Keratinocyte (primary cell): ENCODE data around the gene NPTX1. TPM values are rescaled to one million over a fixed set of nuclear protein-coding genes. Genes with fewer than 3 reads are reported as not detected.

Experiments
- DNase-seq: peaks from one replicate; pipeline ENCODE4 v3.0.0-alpha.2; 2011; ENCODE audit warnings: low read depth, missing footprints, low spot score
- FAIRE-seq: peaks from 2 replicates; lab custom pipeline; 2011; peaks lifted over from hg19 to GRCh38; lab: Jason Lieb, UNC
- H2AFZ ChIP-seq: 2 replicates; pipeline ENCODE4 v1.6.0; 2012; ENCODE audit warnings: low read length, control low read depth, inconsistent platforms; ENCODE audit not compliant: control insufficient read depth
- H3K27ac ChIP-seq: 2 replicates; pipeline ENCODE4 v1.5.1; 2011; ENCODE audit warnings: low read length; ENCODE audit not compliant: control insufficient read depth, insufficient read depth
- H3K27me3 ChIP-seq: 3 replicates; pipeline ENCODE4 v1.6.0; 2011; ENCODE audit warnings: low read length; ENCODE audit not compliant: control insufficient read depth, insufficient read depth; ENCODE audit errors: extremely low read depth
- H3K36me3 ChIP-seq, 2 experiments: 2 replicates in 1 of 2; 3 replicates in 1 of 2; pipeline ENCODE4 v1.5.1; 2011; ENCODE audit warnings: low read length in 2 of 2, mild to moderate bottlenecking in 1 of 2; ENCODE audit not compliant: control insufficient read depth in 2 of 2, insufficient read depth in 2 of 2; ENCODE audit errors: extremely low read depth in 1 of 2
- H3K4me1 ChIP-seq: 3 replicates; pipeline ENCODE4 v1.5.1; 2011; ENCODE audit warnings: low read length; ENCODE audit not compliant: control insufficient read depth, insufficient read depth; ENCODE audit errors: extremely low read depth
- H3K4me2 ChIP-seq: 3 replicates; pipeline ENCODE4 v1.6.0; 2011; ENCODE audit warnings: low read depth, low read length; ENCODE audit not compliant: control insufficient read depth, insufficient read depth; ENCODE audit errors: extremely low read depth
- H3K4me3 ChIP-seq, 3 experiments: fragments of 200-600 bp in 1 of 3; sonication (generic) in 1 of 3; 2 replicates in 2 of 3; 3 replicates in 1 of 3; pipeline ENCODE4 v1.5.1; 2011 to 2016; ENCODE audit warnings: low read length in 3 of 3, mild to moderate bottlenecking in 3 of 3, control low read depth in 2 of 3, inconsistent platforms in 1 of 3, low read depth in 1 of 3, mixed read lengths in 1 of 3, mixed run types in 1 of 3, moderate library complexity in 1 of 3; ENCODE audit not compliant: control insufficient read depth in 2 of 3, insufficient read depth in 2 of 3; ENCODE audit errors: extremely low read depth in 1 of 3
- H3K79me2 ChIP-seq: 2 replicates; pipeline ENCODE4 v1.6.0; 2012; ENCODE audit warnings: low read length; ENCODE audit not compliant: control insufficient read depth, insufficient read depth
- H3K9ac ChIP-seq: 3 replicates; pipeline ENCODE4 v1.6.0; 2011; ENCODE audit warnings: low read length; ENCODE audit not compliant: control insufficient read depth, insufficient read depth; ENCODE audit errors: extremely low read depth
- H3K9me1 ChIP-seq: 3 replicates; pipeline ENCODE4 v1.6.0; 2011; ENCODE audit warnings: low read length; ENCODE audit not compliant: control insufficient read depth, insufficient read depth; ENCODE audit errors: extremely low read depth
- H3K9me3 ChIP-seq: 2 replicates; pipeline ENCODE4 v1.5.1; 2012; ENCODE audit warnings: low read depth, low read length; ENCODE audit not compliant: control insufficient read depth
- H4K20me1 ChIP-seq: 3 replicates; pipeline ENCODE4 v1.6.0; 2011; ENCODE audit warnings: low read length; ENCODE audit not compliant: control insufficient read depth, insufficient read depth; ENCODE audit errors: extremely low read depth
- CTCF ChIP-seq, 3 experiments: IDR thresholded peaks in 1 of 3; conservative IDR thresholded peaks in 1 of 3; optimal IDR thresholded peaks in 1 of 3; 2 replicates in 2 of 3; 3 replicates in 1 of 3; pipeline versions ENCODE3 to v1.5.1; 2011; ENCODE audit warnings: low read length in 3 of 3, mild to moderate bottlenecking in 3 of 3, moderate library complexity in 2 of 3, control low read depth in 1 of 3, inconsistent platforms in 1 of 3; ENCODE audit not compliant: insufficient read depth in 2 of 3; ENCODE audit errors: extremely low read depth in 1 of 3
- EZH2 ChIP-seq: IDR thresholded peaks from one replicate; pipeline ENCODE4 v1.6.1; 2012; ENCODE audit warnings: inconsistent platforms, mild to moderate bottlenecking, low read length, moderate library complexity
- dilution Hi-C: fragments of 300-500 bp; cut with MboI; formaldehyde crosslinking; loops from one replicate; pipeline ENCODE4 v1.7.0; 2020; ENCODE audit warnings: low sequenced_read_pairs; ENCODE audit not compliant: extremely low pct_ligation_motif_present
- polyA plus RNA-seq, 5 experiments: library from polyadenylated mRNA; depleted of rRNA in 3 of 5; stranded (reverse) in 3 of 5; stranded (forward) in 1 of 5; unstranded in 1 of 5; fragments of >200 nt; gene quantifications; 1 replicate in 1 of 5; 2 replicates in 3 of 5; 3 replicates in 1 of 5; pipeline versions ENCODE4 v1.2.1 to v1.2.3, GENCODE V29; 2011 to 2012; ENCODE audit warnings: missing spikeins in 2 of 5, low read depth in 1 of 5, low replicate concordance in 1 of 5

NPTX1 gene
- polyA plus RNA-seq, 1 donor (not counting 4 experiments of a cell fraction or from before 2014, with no cell fraction given) = 0.03 TPM

- H3K36me3 ChIP-seq = no peaks in the 10 kb centered on the region
- no peaks in the 10 kb centered on the region for H4K20me1 ChIP-seq
- DNase-seq = no peak
- H3K9me1 ChIP-seq = no peaks in the 10 kb centered on the region
- H3K79me2 ChIP-seq = no peaks in the 10 kb centered on the region
- H3K9me3 ChIP-seq = no peaks in the 10 kb centered on the region
- FAIRE-seq = no peak
- dilution Hi-C loops = no loop called here
- TF ChIP-seq EZH2 (no peak), CTCF (optimal IDR thresholded peaks at IDR 0.05 in 1 of 3, IDR thresholded peaks at IDR 0.05 in 1 of 3, conservative IDR thresholded peaks at IDR 0.05 in 1 of 3; ENCODE audit: extremely low read depth in 1 of 3, insufficient read depth in 2 of 3, low read length in 3 of 3) (no peak)
- H3K4me2 ChIP-seq = no peak overlapping the region
- no peak overlapping the region for H3K4me3 ChIP-seq
- no peaks in the 10 kb centered on the region for H3K4me1 ChIP-seq
- H3K27ac ChIP-seq = no peak overlapping the region
- H3K27me3 ChIP-seq = peaks cover 10% of the 10 kb centered on the region
- no peak overlapping the region for H2AFZ ChIP-seq
- H3K9ac ChIP-seq = no peak overlapping the region
Observed at GRCh38 chr17:80510772-80511171, 34.4 kb upstream of the NPTX1 start.

DNA sequence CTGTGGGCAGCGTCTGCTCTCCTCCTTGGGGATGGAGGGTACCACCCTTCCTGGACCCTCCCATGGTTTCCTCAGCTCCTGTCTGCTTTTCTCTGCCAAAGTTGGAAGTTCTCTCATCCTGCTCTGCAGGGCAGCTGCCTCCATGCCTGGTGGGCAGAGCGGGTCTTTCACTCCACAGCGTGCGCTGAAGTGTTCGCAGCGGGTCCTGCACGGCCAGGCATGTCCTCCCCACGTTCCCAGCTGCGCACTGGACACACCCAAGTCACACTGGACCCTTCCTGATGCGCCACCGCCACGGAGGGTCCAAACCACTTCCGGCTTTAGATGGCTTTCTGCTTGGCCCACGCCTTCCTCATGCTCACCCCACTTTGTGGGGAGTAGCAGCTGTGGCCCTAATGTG, 33.7 kb upstream of the NPTX1 start:
- Histone ChIP-seq H3K9me3 (no peaks in the 10 kb centered on the region), H3K79me2 (no peaks in the 10 kb centered on the region), H2AFZ (no peak overlapping the region), H3K27ac (no peak overlapping the region), H4K20me1 (no peaks in the 10 kb centered on the region), H3K4me2 (no peak overlapping the region), H3K4me3 (no peak overlapping the region), H3K27me3 (peaks cover 10% of the 10 kb centered on the region), H3K36me3 (no peaks in the 10 kb centered on the region), H3K4me1 (peaks cover 1% of the 10 kb centered on the region), H3K9ac (no peak overlapping the region), H3K9me1 (no peaks in the 10 kb centered on the region)
- DNase-seq = no peak
- TF ChIP-seq EZH2 = no peak
- no peak for TF ChIP-seq CTCF (optimal IDR thresholded peaks at IDR 0.05 in 1 of 3, IDR thresholded peaks at IDR 0.05 in 1 of 3, conservative IDR thresholded peaks at IDR 0.05 in 1 of 3; ENCODE audit: extremely low read depth in 1 of 3, insufficient read depth in 2 of 3, low read length in 3 of 3)
- dilution Hi-C loops = no loop called here
- FAIRE-seq = no peak
